Measurements from ENCODE around the gene FBN1.

GRCh38 chr15:48371550-48371949, 274.0 kb downstream of the FBN1 start:
- TF ChIP-seq EZH2 (IDR thresholded peaks at IDR 0.05) (no peak), POLR2AphosphoS5 (IDR thresholded peaks at IDR 0.05; ENCODE audit: borderline replicate concordance, low read depth, low read length) (no peak)
